ENCODE measurements around the gene ZDHHC14.

DNA sequence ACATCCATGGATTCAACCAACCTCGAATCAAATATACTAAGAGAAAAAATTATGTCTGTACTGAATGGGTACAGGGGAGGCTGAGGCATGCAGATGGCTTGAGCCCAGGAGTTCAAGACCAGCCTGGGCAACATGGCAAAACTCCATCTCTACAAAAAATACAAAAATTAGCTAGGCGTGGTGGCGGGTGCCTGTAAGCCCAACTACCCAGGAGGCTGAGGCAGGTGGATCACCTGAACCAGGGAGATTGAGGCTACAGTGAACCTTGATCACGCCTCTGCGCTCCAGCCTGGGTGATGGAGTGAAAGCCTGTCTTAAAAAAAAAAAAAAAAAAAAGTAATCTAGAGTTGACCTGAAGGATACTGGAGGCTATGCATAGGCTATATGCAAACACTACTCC lies 223.0 kb downstream of the ZDHHC14 start:
- TF ChIP-seq EP300 (IDR thresholded peaks at IDR 0.05) (no peak), CTCF (IDR thresholded peaks at IDR 0.05) (no peak), POLR2A (IDR thresholded peaks at IDR 0.05) (no peak)

Measured in ovary (tissue), 3 donors.